ENCODE results near the gene PXYLP1. TPM values are rescaled to one million over a fixed set of nuclear protein-coding genes. Genes with fewer than 3 reads are reported as not detected.

The PXYLP1 gene
- total and polyA plus RNA-seq, 9 of the 15 experiments (the other 6 are each of a cell fraction or from before 2014, with no cell fraction given) = 0.80 to 2.9 (median 1.3) TPM

- TF ChIP-seq, protein P1, sequence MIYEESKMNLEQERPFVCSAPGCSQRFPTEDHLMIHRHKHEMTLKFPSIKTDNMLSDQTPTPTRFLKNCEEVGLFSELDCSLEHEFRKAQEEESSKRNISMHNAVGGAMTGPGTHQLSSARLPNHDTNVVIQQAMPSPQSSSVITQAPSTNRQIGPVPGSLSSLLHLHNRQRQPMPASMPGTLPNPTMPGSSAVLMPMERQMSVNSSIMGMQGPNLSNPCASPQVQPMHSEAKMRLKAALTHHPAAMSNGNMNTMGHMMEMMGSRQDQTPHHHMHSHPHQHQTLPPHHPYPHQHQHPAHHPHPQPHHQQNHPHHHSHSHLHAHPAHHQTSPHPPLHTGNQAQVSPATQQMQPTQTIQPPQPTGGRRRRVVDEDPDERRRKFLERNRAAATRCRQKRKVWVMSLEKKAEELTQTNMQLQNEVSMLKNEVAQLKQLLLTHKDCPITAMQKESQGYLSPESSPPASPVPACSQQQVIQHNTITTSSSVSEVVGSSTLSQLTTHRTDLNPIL (CRISPR knock-in tag; IDR thresholded peaks at IDR 0.05) = no peak
- TF ChIP-seq DLX4 (CRISPR knock-in tag; IDR thresholded peaks at IDR 0.05) (no peak), ZNF175 (CRISPR knock-in tag; IDR thresholded peaks at IDR 0.05; ENCODE audit: low read depth) (no peak), FOXP1 (CRISPR knock-in tag; IDR thresholded peaks at IDR 0.05) (no peak), ZFP36 (IDR thresholded peaks at IDR 0.05; ENCODE audit: low read depth, low read length, partially characterized antibody) (no peak), ARHGAP35 (IDR thresholded peaks at IDR 0.05; ENCODE audit: partially characterized antibody) (no peak), ZNF707 (CRISPR knock-in tag; conservative IDR thresholded peaks at IDR 0.05) (no peak), ESRRB (CRISPR knock-in tag; IDR thresholded peaks at IDR 0.05; ENCODE audit: borderline replicate concordance) (no peak), ZNF766 (CRISPR knock-in tag; conservative IDR thresholded peaks at IDR 0.05) (no peak), ETV5 (CRISPR knock-in tag; IDR thresholded peaks at IDR 0.05; ENCODE audit: low read depth) (no peak), SP1 (CRISPR knock-in tag; IDR thresholded peaks at IDR 0.05) (no peak), STAT6 (CRISPR knock-in tag; IDR thresholded peaks at IDR 0.05) (no peak), NCOR1 (IDR thresholded peaks at IDR 0.05) (no peak), ZNF445 (CRISPR knock-in tag; IDR thresholded peaks at IDR 0.05; ENCODE audit: low read depth) (no peak), SNAPC5 (CRISPR knock-in tag; IDR thresholded peaks at IDR 0.05) (no peak), TRIM24 (IDR thresholded peaks at IDR 0.05) (peak in 1 of 2 experiments; percentile 49; a peak in 1 of 4 replicates), ILF3 (IDR thresholded peaks at IDR 0.05; ENCODE audit: borderline replicate concordance) (no peak), ZSCAN29 (IDR thresholded peaks at IDR 0.05) (no peak), ZNF143 (CRISPR knock-in tag; IDR thresholded peaks at IDR 0.05) (no peak), IRF1 (CRISPR knock-in tag; IDR thresholded peaks at IDR 0.05; ENCODE audit: borderline replicate concordance) (no peak), ERF (CRISPR knock-in tag; IDR thresholded peaks at IDR 0.05) (no peak), ZNF384 (IDR thresholded peaks at IDR 0.05; ENCODE audit: low read depth, low read length) (no peak)
- TF ChIP-seq, protein P2, sequence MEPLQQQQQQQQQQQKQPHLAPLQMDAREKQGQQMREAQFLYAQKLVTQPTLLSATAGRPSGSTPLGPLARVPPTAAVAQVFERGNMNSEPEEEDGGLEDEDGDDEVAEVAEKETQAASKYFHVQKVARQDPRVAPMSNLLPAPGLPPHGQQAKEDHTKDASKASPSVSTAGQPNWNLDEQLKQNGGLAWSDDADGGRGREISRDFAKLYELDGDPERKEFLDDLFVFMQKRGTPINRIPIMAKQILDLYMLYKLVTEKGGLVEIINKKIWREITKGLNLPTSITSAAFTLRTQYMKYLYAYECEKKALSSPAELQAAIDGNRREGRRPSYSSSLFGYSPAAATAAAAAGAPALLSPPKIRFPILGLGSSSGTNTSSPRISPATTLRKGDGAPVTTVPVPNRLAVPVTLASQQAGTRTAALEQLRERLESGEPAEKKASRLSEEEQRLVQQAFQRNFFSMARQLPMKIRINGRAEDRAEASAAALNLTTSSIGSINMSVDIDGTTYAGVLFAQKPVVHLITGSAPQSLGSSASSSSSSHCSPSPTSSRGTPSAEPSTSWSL (CRISPR knock-in tag; IDR thresholded peaks at IDR 0.05; ENCODE audit: borderline replicate concordance) = no peak
Observed at GRCh38 chr3:141308588-141309218, 77.1 kb downstream of the PXYLP1 start (continued).

Data from K562 (cell line).